Prostate gland (tissue), 2 donors: Measurements from ENCODE around the gene ZAR1. TPM values are rescaled to one million over a fixed set of nuclear protein-coding genes. Genes with fewer than 3 reads are reported as not detected.

Experiments used
- DNase-seq: peaks from one replicate; pipeline ENCODE4 v3.0.0-alpha.2; 2019; ENCODE audit warnings: low spot score
- H3K27ac ChIP-seq, 2 donors: fragments of 200-600 bp; sonication (generic); 2 replicates each; pipeline ENCODE4 v1.5.1; 2017 to 2019
- H3K27me3 ChIP-seq: fragments of 200-600 bp; sonication (generic); replicated peaks from 2 replicates; pipeline ENCODE4 v1.5.1; 2019; ENCODE audit not compliant: insufficient read depth
- H3K36me3 ChIP-seq, 2 donors: fragments of 200-600 bp; sonication (generic); 1 replicate in 1 of 2; 2 replicates in 1 of 2; pipeline versions ENCODE4 v1.5.1 to v1.8.1; 2017 to 2019
- H3K4me1 ChIP-seq: fragments of 200-600 bp; sonication (generic); replicated peaks from 2 replicates; pipeline ENCODE4 v1.5.1; 2019
- H3K4me3 ChIP-seq, 2 donors: fragments of 200-600 bp; sonication (generic); 2 replicates each; pipeline ENCODE4 v1.5.1; 2017 to 2019
- H3K9me3 ChIP-seq: fragments of 200-600 bp; sonication (generic); 2 replicates; pipeline ENCODE4 v1.5.1; 2017
- CTCF ChIP-seq, 4 experiments: fragments of 200-600 bp in 2 of 4; fragments of 450-650 bp in 2 of 4; sonication (generic) in 2 of 4; IDR thresholded peaks; 1 replicate in 3 of 4; 2 replicates in 1 of 4; pipeline ENCODE4 v1.5.1; 2016 to 2019; ENCODE audit warnings: antibody characterized with exemption in 4 of 4, mild to moderate bottlenecking in 2 of 4, moderate library complexity in 2 of 4
- POLR2A ChIP-seq: fragments of 450-650 bp; IDR thresholded peaks from one replicate; pipeline ENCODE4 v1.6.1; 2016; ENCODE audit warnings: antibody characterized with exemption, mild to moderate bottlenecking
- POLR2AphosphoS5 ChIP-seq: sonication (generic); formaldehyde crosslinking; IDR thresholded peaks from one replicate; pipeline ENCODE4 v1.6.1; 2017; ENCODE audit warnings: antibody characterized with exemption
- WGBS: methylation state at CpG from one replicate; pipeline ENCODE4 v1.1.5; 2018; 5-methylcytosine and 5-hydroxymethylcytosine counted together
- intact Hi-C: fragments of 100-400 bp; cut with DNase I; formaldehyde crosslinking; loops from one replicate; pipeline ENCODE4 v1.14.2; 2022
- total RNA-seq, 2 donors: library from RNA; depleted of rRNA; stranded (reverse); fragments of >200 nt; gene quantifications; one replicate each; pipeline ENCODE4 v1.1.0, GENCODE V29; 2016

The ZAR1 gene
- total RNA-seq, 2 donors from 2014 or later: 1.7 TPM; not detected in 1

- Histone ChIP-seq H3K4me1 (no peaks in the 10 kb centered on the region), H3K27me3 (no peaks in the 10 kb centered on the region), H3K36me3 (no peaks in the 10 kb centered on the region), H3K27ac (no peak overlapping the region), H3K9me3 (no peaks in the 10 kb centered on the region), H3K4me3 (no peak overlapping the region)
- no peak for DNase-seq
- WGBS: 91% methylated on average over 6 of the region's 6 CpGs
- intact Hi-C loops: no loop called here
- no peak for TF ChIP-seq POLR2A
- TF ChIP-seq CTCF (IDR thresholded peaks at IDR 0.05): no peak
- no peak for TF ChIP-seq POLR2AphosphoS5
Observed at GRCh38 chr4:48475770-48476169, 14.3 kb upstream of the ZAR1 start.

- TF ChIP-seq CTCF (IDR thresholded peaks at IDR 0.05) (no peak), POLR2AphosphoS5 (no peak), POLR2A (no peak)
- Histone ChIP-seq H3K4me1 (no peaks in the 10 kb centered on the region), H3K27me3 (no peaks in the 10 kb centered on the region), H3K9me3 (no peaks in the 10 kb centered on the region), H3K36me3 (no peaks in the 10 kb centered on the region), H3K4me3 (no peak overlapping the region), H3K27ac (no peak overlapping the region)
- 41% methylated on average over 2 of the region's 2 CpGs for WGBS
- no peak for DNase-seq
- intact Hi-C loops: no loop called here
Observed at GRCh38 chr4:48478273-48478672, 11.8 kb upstream of the ZAR1 start.

GRCh38 chr4:48481581-48481980, 8.5 kb upstream of the ZAR1 start:
- Histone ChIP-seq H3K4me3 (no peak overlapping the region), H3K27ac (no peak overlapping the region), H3K4me1 (no peaks in the 10 kb centered on the region), H3K9me3 (no peaks in the 10 kb centered on the region), H3K36me3 (no peaks in the 10 kb centered on the region), H3K27me3 (no peaks in the 10 kb centered on the region)
- 100% methylated on average over 1 of the region's 1 CpG for WGBS
- intact Hi-C loops: no loop called here
- TF ChIP-seq CTCF (IDR thresholded peaks at IDR 0.05) (no peak), POLR2AphosphoS5 (no peak), POLR2A (no peak)
- no peak for DNase-seq

GRCh38 chr4:48483006-48483776, 6.9 kb upstream of the ZAR1 start, which contains the start of gene SLC10A4:
Gene SLC10A4, plus strand, starts transcription at chr4:48483343. Its CDS starts 219 bp downstream, at chr4:48483562.
- Histone ChIP-seq H3K27me3 (no peaks in the 10 kb centered on the region), H3K9me3 (no peaks in the 10 kb centered on the region), H3K4me1 (no peaks in the 10 kb centered on the region), H3K4me3 (peak within 1 kb of the TSS; percentile 16 to 32), H3K36me3 (no peaks in the 10 kb centered on the region), H3K27ac (no peak within 1 kb of the TSS)
- no peak for DNase-seq
- TF ChIP-seq POLR2AphosphoS5 (no peak), POLR2A (no peak), CTCF (IDR thresholded peaks at IDR 0.05) (no peak)
- WGBS: 5% methylated on average over 40 of the region's 85 CpGs
- intact Hi-C loops: no loop called here
